ENCODE measurements around the gene DAG1.

GRCh38 chr3:49456466-49456865 lies 13.6 kb upstream of the DAG1 start:
- TF ChIP-seq CTCF (conservative IDR thresholded peaks at IDR 0.05; ENCODE audit: low read length), result no peak
- no peak for TF ChIP-seq EZH2phosphoT487 (IDR thresholded peaks at IDR 0.05; ENCODE audit: borderline replicate concordance, low read depth, low read length)

All from OCI-LY7 (cell line).